Esophagus muscularis mucosa (tissue), 4 donors: ENCODE results near the gene SAMD4A. TPM values are rescaled to one million over a fixed set of nuclear protein-coding genes. Genes with fewer than 3 reads are reported as not detected.

Source experiments
- DNase-seq: peaks from one replicate; pipeline ENCODE4 v3.0.0-alpha.2; 2017; ENCODE audit errors: extremely low spot score
- H3K27ac ChIP-seq, 4 donors: fragments of 200-600 bp; sonication (generic); replicated peaks in 1 of 4; 1 replicate in 3 of 4; 2 replicates in 1 of 4; pipeline ENCODE4 v1.5.1; 2016 to 2019; ENCODE audit warnings: mild to moderate bottlenecking in 1 of 4
- H3K27me3 ChIP-seq, 4 donors: fragments of 200-600 bp; sonication (generic); one replicate each; pipeline versions ENCODE4 v1.5.1 to v1.6.0; 2016 to 2019
- H3K36me3 ChIP-seq, 4 donors: fragments of 200-600 bp; sonication (generic); one replicate each; pipeline ENCODE4 v1.5.1; 2016 to 2019
- H3K4me1 ChIP-seq, 4 donors: fragments of 200-600 bp; sonication (generic); one replicate each; pipeline ENCODE4 v1.5.1; 2016 to 2019
- H3K4me3 ChIP-seq, 4 donors: fragments of 200-600 bp; sonication (generic); 1 replicate in 2 of 4; 2 replicates in 2 of 4; pipeline ENCODE4 v1.5.1; 2016 to 2019; ENCODE audit warnings: mild to moderate bottlenecking in 4 of 4, moderate library complexity in 1 of 4
- H3K9me3 ChIP-seq, 4 donors: fragments of 200-600 bp; sonication (generic); 1 replicate in 3 of 4; 2 replicates in 1 of 4; pipeline ENCODE4 v1.5.1; 2016 to 2019
- CTCF ChIP-seq, 3 experiments: fragments of 200-600 bp in 2 of 3; fragments of 450-650 bp in 1 of 3; sonication (generic) in 2 of 3; IDR thresholded peaks; one replicate each; pipeline ENCODE4 v1.5.1; 2017 to 2019; ENCODE audit warnings: antibody characterized with exemption in 3 of 3, mild to moderate bottlenecking in 2 of 3, moderate library complexity in 1 of 3
- EP300 ChIP-seq: sonication (generic); formaldehyde crosslinking; IDR thresholded peaks from one replicate; pipeline ENCODE4 v1.6.1; 2017; ENCODE audit warnings: antibody characterized with exemption
- POLR2A ChIP-seq: fragments of 450-650 bp; IDR thresholded peaks from one replicate; pipeline ENCODE4 v1.6.1; 2017; ENCODE audit warnings: antibody characterized with exemption, moderate library complexity, mild to moderate bottlenecking, low read depth
- POLR2AphosphoS5 ChIP-seq, 2 donors: sonication (generic); formaldehyde crosslinking; IDR thresholded peaks; one replicate each; pipeline ENCODE4 v1.6.1; 2017; ENCODE audit warnings: antibody characterized with exemption in 2 of 2
- WGBS: methylation state at CpG from one replicate; pipeline ENCODE4 v1.1.5; 2018; 5-methylcytosine and 5-hydroxymethylcytosine counted together
- intact Hi-C: fragments of 100-400 bp; cut with DNase I; formaldehyde crosslinking; loops from one replicate; pipeline ENCODE4 v1.15.1; 2023
- total RNA-seq, 4 donors: library from RNA; depleted of rRNA; stranded (reverse); fragments of >200 nt; gene quantifications; one replicate each; pipeline versions ENCODE4 v1.1.0 to v1.2.1, GENCODE V29; 2016

The SAMD4A gene
- total RNA-seq, 4 donors from 2014 or later: 76.8 to 123 (median 97.0) TPM

DNA sequence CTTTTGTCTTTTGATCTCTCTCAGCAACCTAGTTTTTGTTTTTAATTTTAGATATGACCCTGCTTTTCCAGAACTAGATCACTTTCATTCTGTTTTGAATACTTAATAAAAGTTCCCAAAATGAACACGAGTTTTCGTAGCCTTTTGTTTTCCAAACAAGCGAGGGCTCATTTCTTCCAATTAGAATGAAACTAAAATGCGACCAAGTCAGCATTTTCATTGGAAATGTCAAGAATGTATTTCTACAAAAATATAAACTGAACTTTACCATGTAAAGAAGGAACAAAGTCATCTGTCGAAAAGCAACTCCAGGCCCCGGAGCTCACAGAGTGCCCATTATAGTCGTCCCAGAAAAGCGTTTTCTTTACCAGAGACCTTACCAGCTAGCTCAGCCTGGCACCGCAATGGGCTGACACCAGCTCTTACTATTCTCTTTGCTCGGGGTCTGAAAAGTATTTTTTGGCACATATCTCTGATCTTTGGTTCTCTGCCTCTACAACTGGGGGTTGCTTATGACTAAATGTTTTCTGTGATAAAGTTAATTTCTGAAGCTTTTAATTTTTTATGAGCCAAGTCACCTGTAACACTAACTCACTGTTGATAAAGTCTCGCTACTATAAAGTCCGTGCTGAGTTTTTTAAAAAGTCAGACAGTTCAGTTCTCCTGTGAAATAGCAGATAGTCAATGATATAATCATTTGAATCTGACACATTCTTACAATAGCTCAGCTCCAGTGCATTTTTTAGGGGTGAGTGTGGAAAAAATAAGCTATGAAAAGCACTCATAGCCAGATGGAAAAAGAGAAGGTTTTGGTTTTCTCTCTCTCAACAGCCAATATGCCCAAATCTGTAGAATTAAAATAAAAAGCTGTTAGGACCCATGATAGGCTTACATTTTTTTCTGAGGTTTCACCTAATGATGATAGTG lies 43.4 kb downstream of the SAMD4A start:
- H3K36me3 ChIP-seq: no peaks in the 10 kb centered on the region
- TF ChIP-seq POLR2A (no peak), CTCF (IDR thresholded peaks at IDR 0.05) (no peak), POLR2AphosphoS5 (IDR thresholded peaks at IDR 0.05) (no peak), EP300 (no peak)
- intact Hi-C loops: loop anchor here (5.0 kb wide), 1 partner anchor 38 kb away; no protein-coding TSS in a partner anchor
- H3K9me3 ChIP-seq: no peaks in the 10 kb centered on the region
- WGBS: 60% methylated on average over 12 of the region's 12 CpGs
- H3K27me3 ChIP-seq: no peaks in the 10 kb centered on the region
- H3K4me1 ChIP-seq: peaks cover 29 to 48% (median 45%) of the 10 kb centered on the region in 4 donors
- peak overlapping the region; percentile 38 to 71 (median 62) for H3K27ac ChIP-seq
- peak overlapping the region in 2 of 4 donors; percentile 8 to 17 for H3K4me3 ChIP-seq
- DNase-seq: no peak

- H3K27me3 ChIP-seq: no peaks in the 10 kb centered on the region
Measured at GRCh38 chr14:54614296-54614695, 47.4 kb downstream of the SAMD4A start.

GRCh38 chr14:54617467-54617866 lies 50.5 kb downstream of the SAMD4A start:
- 77% methylated on average over 3 of the region's 3 CpGs for WGBS
- intact Hi-C loops: no loop called here
- peaks cover 2 to 9% (median 6%) of the 10 kb centered on the region in 4 donors for H3K4me1 ChIP-seq
- TF ChIP-seq POLR2A (no peak), POLR2AphosphoS5 (IDR thresholded peaks at IDR 0.05) (no peak), EP300 (no peak), CTCF (IDR thresholded peaks at IDR 0.05) (no peak)
- H3K27me3 ChIP-seq: no peaks in the 10 kb centered on the region
- no peak overlapping the region for H3K4me3 ChIP-seq
- H3K27ac ChIP-seq: no peak overlapping the region
- H3K9me3 ChIP-seq: no peaks in the 10 kb centered on the region
- DNase-seq: no peak
- H3K36me3 ChIP-seq: no peaks in the 10 kb centered on the region

More at GRCh38 chr14:54614296-54614695, 47.4 kb downstream of the SAMD4A start:
- H3K9me3 ChIP-seq: no peaks in the 10 kb centered on the region
- H3K36me3 ChIP-seq: no peaks in the 10 kb centered on the region
- no peak overlapping the region for H3K27ac ChIP-seq
- no peak for DNase-seq
- TF ChIP-seq POLR2A (no peak), CTCF (IDR thresholded peaks at IDR 0.05) (no peak), POLR2AphosphoS5 (IDR thresholded peaks at IDR 0.05) (no peak), EP300 (no peak)
- WGBS: 75% methylated on average over 3 of the region's 3 CpGs
- no peak overlapping the region for H3K4me3 ChIP-seq
- peaks cover 16 to 28% (median 24%) of the 10 kb centered on the region in 4 donors for H3K4me1 ChIP-seq
- intact Hi-C loops: loop anchor here (5.0 kb wide), 1 partner anchor 42 kb away; no protein-coding TSS in a partner anchor

DNA sequence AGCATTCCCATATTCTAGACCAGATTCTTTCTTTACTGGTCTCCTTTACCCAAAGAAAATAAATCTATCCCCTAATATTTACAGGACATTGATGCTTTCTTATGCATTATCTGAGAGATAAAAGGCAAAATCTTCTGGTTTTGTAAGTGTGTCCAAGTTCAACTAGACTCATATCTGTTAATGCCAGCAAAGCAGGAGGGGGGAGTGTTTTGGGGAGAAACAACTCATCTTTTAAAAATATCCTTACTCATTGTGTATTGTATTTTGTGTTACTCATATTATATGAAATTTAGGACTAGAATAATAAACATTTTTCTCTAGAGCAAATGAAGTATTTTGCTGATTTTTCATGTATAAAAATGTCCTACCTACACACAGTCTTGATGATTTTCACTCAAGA lies 54.8 kb downstream of the SAMD4A start:
- DNase-seq: no peak
- intact Hi-C loops: no loop called here
- Histone ChIP-seq H3K4me3 (no peak overlapping the region), H3K27me3 (no peaks in the 10 kb centered on the region), H3K27ac (no peak overlapping the region), H3K9me3 (no peaks in the 10 kb centered on the region), H3K4me1 (peaks cover 37 to 46% (median 42%) of the 10 kb centered on the region in 4 donors), H3K36me3 (no peaks in the 10 kb centered on the region)
- no peak for TF ChIP-seq POLR2AphosphoS5 (IDR thresholded peaks at IDR 0.05)
- TF ChIP-seq EP300: no peak
- TF ChIP-seq CTCF (IDR thresholded peaks at IDR 0.05): no peak
- TF ChIP-seq POLR2A: no peak
